ENCODE data around the gene HOXA9.

Gene HOXA9

DNA sequence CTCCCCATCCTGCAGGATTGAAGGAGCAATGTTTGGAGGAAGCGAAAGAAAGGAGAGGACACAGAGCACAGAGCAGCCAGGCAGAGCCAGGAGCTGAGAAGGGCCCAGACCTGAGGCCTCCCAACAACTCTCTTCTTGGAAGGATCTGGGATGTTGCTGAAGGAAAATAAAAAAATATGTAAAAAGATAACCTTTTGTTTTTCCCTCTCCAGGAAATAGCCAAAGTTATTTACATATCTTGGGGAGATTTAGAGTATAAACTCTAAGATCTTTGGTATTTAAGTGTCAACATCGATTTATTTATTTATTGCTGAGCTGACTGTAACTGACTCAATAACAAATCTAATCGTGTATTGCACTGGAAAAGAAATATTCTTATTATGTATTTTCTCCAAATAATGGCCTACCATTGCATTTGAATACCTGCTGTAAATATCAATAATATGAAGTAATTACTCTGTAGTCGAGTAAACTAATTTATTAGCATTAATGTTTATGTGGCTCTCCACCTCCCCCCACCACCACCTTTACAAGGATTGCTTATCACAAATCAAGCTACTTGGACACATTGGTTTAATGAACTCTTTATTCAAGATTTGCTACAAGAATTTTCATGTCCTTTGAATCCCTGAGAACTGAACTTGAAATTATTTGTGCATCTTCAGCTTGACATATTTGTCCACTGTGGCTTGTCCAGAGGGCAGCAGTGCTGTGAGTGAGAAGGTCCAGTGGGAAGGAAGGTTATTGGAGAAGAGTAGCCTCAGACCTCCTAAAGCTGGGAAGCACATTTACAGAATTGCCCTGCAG is 21.5 kb upstream of the HOXA9 start:
- ATAC-seq (ENCODE audit: low read depth), result no peak
- DNase-seq (ENCODE audit: low spot score in 2 of 2), result no peak
- no peaks in the 10 kb centered on the region for H3K9me3 Mint-ChIP-seq
- no peak overlapping the region for H3K27ac Mint-ChIP-seq
- H3K27me3 Mint-ChIP-seq, result peaks cover 47% of the 10 kb centered on the region
- H3K4me3 Mint-ChIP-seq, result no peak overlapping the region
- H3K4me1 Mint-ChIP-seq, result peaks cover 15% of the 10 kb centered on the region
- H3K36me3 Mint-ChIP-seq, result peaks cover 3% of the 10 kb centered on the region

DNA sequence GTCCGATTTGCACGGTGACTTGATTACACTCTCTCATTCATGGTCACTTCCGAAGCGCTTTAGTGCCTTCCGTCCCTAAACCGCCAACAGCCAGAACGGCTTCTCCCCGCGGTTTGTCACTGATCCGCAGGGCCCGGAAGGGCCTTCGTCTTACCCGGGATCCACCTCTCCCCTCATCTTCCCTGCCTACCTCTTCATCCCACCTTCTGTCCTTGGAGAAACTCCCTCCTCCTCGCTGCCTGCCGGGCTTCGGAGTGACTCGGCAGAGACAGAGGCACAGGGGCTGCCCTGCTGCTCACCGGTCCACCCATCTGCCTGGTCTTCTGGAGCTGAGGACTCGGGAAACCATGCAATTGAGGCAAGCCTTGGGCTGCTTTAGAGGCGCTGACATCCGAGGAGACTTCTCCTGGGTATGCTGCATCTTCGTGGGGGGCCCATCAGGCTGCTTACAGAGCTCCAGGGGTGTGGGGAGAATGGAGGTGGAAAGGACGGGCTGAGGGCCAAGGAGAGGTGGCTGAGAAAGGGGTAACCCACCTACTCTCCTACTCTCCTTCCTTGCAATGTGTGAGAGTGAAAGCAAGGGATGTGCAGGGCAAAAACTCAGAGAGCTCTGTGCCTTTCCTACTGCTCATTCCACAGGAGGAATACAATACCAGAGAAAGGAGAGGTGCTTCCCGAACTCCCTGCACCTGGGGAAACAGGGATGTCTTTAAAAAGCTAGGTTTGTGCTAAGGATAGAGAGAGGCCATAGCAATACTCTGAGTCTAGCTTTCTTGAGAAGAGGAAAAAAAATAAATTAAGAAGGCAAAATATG is 20.7 kb upstream of the HOXA9 start:
- Mint-ChIP-seq H3K36me3 (peaks cover 3% of the 10 kb centered on the region), H3K27me3 (peaks cover 45% of the 10 kb centered on the region), H3K9me3 (no peaks in the 10 kb centered on the region), H3K4me1 (peaks cover 15% of the 10 kb centered on the region), H3K4me3 (peak overlapping the region; percentile 22), H3K27ac (peak overlapping the region; percentile 76)
- no peak for DNase-seq (ENCODE audit: low spot score in 2 of 2)
- no peak for ATAC-seq (ENCODE audit: low read depth)

DNA sequence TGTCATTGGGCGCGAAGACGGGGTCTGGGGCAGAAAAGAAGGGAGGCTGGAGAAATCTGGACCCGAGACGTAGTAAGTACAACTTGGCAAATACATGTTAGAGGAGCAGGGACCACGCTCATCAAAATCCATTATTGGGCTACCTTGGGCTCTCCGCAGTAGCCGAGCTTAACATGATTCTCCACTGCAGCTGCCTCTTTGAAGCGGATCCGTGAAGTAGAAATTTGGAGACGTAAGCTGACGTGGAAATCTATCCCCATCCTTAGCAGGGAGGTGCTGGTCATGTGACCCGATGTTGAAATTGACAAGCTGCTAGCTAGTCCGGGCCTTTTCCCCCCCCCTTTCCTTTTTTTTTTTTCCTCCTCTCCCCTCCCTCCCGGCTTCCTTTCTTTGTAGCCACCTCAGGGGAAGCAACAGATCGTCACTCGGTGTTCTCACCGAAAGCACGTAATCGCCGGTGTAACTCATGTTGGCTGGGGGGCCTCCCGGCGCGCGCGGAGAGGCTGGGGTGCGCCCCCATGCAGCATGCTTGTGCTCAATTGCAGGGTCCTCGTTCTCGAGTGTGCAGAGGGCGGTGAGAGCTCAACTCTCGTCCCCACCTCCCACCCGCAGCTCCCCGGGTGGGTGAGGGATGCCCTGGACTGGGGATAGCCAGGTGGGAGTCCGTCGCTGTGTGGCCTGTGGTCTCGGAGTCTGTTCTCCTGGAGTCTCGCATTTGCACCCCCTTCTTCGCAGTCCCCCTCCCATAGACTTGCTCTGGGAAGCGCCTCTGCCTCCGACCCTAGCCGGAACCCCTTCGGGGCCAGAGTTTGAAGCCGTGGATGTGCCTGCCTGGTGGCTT is 19.9 kb upstream of the HOXA9 start, which contains the start of gene HOXA11:
HOXA11 (minus strand) TSS at position 220 of the 841 bp plus-strand sequence; CDS start at position 132, 88 bp downstream.
- peaks cover 3% of the 10 kb centered on the region for H3K36me3 Mint-ChIP-seq
- peak within 1 kb of the TSS; percentile 76 for H3K27ac Mint-ChIP-seq
- DNase-seq (ENCODE audit: low spot score in 2 of 2) (no peak), ATAC-seq (ENCODE audit: low read depth) (no peak)
- peak within 1 kb of the TSS; percentile 22 for H3K4me3 Mint-ChIP-seq
- H3K9me3 Mint-ChIP-seq, result no peaks in the 10 kb centered on the region
- H3K27me3 Mint-ChIP-seq, result peaks cover 42% of the 10 kb centered on the region
- peaks cover 17% of the 10 kb centered on the region for H3K4me1 Mint-ChIP-seq

DNA sequence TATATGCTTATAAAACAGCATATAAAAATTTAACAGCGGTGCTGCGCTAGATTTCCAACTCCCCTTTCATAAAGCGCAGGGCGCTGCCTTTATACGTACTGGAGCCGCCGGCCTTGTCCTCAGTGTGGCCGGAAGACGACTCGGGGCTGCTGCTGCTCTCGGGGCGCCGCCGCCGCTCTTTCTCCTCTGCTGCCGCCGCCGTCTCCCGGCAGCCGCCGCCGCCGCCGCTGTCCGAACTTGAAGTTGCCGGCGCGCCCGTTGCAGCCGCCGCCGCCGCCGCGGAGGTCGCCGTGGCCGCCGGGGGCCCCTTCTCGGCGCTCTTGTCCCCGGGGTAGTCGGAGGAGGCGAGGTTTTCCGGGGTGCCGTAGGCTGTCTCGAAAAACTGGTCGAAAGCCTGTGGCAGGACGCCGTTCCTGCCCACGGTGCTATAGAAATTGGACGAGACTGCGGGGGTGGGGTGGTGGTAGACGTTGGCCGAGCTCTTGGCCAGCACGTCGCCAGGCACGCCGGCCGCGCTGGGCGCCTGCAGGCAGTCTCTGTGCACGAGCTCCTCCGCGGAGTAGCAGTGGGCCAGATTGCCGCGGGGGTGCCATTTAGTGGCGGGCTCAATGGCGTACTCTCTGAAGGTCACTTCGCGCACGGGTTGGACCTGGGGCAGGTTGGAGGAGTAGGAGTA is 19.1 kb upstream of the HOXA9 start:
- peak overlapping the region; percentile 76 for H3K27ac Mint-ChIP-seq
- peaks cover 18% of the 10 kb centered on the region for H3K4me1 Mint-ChIP-seq
- DNase-seq (ENCODE audit: low spot score in 2 of 2) (peak in 1 of 2 donors; percentile 49), ATAC-seq (ENCODE audit: low read depth) (no peak)
- H3K36me3 Mint-ChIP-seq, result no peaks in the 10 kb centered on the region
- H3K27me3 Mint-ChIP-seq, result peaks cover 38% of the 10 kb centered on the region
- no peaks in the 10 kb centered on the region for H3K9me3 Mint-ChIP-seq
- H3K4me3 Mint-ChIP-seq, result peak overlapping the region; percentile 3

DNA sequence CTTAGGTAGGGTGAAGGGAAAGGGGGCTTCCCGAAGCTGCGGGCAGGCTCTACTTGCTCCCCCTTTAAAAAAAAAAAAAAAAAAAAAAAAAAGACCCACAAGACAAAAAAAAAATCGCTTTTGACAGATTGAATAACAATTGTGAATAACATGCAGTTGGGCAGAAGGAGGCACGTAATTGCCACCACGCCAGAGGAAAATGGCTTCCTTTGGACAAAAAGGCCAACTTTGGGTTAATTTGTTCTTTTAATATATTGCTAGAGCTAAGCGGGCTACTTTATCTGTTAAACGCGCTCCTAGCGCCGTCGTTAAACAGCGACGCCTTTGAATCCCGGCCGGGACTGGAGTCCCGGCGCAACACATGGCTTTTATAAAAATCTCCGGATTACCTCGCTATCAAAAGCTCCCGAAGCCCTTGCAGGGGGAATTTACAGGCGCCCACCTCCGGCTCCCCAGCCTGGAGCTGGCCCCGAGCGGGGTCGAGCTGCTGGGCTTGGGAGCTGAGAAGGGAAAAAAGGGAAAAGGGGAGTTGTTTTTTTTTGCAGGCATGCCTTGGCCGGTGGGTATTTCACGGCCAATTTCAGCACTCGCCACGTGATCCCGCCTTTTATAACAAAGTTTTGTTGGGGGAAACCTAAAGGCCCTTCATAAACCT is 18.5 kb upstream of the HOXA9 start:
- Mint-ChIP-seq H3K9me3 (no peaks in the 10 kb centered on the region), H3K36me3 (no peaks in the 10 kb centered on the region), H3K4me3 (no peak overlapping the region), H3K27ac (no peak overlapping the region), H3K4me1 (peaks cover 18% of the 10 kb centered on the region), H3K27me3 (peaks cover 41% of the 10 kb centered on the region)
- no peak for DNase-seq (ENCODE audit: low spot score in 2 of 2)
- no peak for ATAC-seq (ENCODE audit: low read depth)

DNA sequence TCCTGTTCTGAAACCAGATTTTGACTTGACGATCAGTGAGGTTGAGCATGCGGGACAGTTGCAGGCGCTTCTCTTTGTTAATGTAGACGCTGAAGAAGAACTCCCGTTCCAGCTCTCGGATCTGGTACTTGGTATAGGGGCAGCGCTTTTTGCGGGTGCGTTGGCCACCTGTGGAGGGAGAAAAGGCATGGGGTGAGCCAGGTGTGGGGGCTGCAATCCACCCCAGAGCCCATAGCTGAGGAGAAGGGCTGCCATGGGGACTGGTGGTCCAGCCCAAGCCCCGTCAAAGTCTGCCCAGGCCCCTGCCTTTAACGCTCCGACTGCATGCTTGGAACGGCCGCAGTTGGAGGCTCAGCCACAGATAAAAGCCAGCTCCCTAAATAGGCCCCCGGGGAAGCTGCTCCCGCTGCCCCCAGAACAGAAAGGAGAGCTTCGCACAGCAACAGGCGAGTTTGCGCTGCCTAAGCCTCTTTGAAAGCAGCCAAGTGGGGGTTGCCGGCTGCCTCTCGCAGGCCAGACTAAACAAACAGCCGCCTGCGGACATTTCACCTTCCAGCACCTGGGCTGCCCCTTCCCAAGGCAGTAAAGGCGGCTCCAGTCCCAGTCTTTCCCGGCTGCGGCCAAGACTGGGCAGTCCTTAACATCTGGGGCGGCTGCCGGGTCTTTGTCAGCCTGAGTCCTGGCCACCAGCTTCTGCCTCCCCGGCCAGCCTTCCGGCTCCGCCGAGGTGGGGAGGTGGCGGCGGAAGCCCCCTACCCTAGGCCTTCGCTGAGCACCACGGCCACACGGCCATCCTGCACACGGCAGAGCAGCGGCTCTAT is 17.7 kb upstream of the HOXA9 start:
- H3K9me3 Mint-ChIP-seq, result no peaks in the 10 kb centered on the region
- H3K27ac Mint-ChIP-seq, result peak overlapping the region; percentile 61
- peaks cover 34% of the 10 kb centered on the region for H3K27me3 Mint-ChIP-seq
- H3K36me3 Mint-ChIP-seq, result no peaks in the 10 kb centered on the region
- peaks cover 14% of the 10 kb centered on the region for H3K4me1 Mint-ChIP-seq
- DNase-seq (ENCODE audit: low spot score in 2 of 2), result no peak
- ATAC-seq (ENCODE audit: low read depth), result no peak
- H3K4me3 Mint-ChIP-seq, result no peak overlapping the region

DNA sequence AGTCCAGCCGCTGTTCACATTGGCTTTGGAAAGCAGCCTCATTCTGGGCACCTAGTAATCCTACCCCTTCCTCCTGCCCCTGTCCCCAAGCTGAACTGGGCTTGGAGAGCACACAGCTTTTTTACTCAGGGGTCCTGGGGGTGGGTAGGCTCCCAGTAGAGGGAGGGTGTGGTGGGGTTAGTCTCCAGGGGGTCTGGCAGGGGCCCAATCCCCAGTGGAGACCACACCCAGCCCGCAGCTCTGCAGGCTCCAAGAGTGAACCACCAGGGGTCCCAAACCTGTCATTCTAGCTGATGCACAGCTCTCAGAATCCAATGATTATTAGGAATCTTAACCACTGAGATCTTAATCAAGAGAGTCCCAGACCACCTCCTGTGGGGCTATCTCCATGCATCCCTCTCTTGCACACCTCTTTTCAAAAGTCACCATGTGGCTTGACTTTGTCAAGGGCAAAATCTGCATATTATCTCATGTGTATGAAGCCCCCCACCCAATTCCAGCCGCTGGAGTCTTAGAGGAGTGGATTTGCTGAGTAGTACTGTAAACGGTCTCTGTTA is 17.0 kb upstream of the HOXA9 start:
- H3K27ac Mint-ChIP-seq, result peak overlapping the region; percentile 61
- no peaks in the 10 kb centered on the region for H3K9me3 Mint-ChIP-seq
- DNase-seq (ENCODE audit: low spot score in 2 of 2) (no peak), ATAC-seq (ENCODE audit: low read depth) (no peak)
- no peaks in the 10 kb centered on the region for H3K36me3 Mint-ChIP-seq
- no peak overlapping the region for H3K4me3 Mint-ChIP-seq
- peaks cover 35% of the 10 kb centered on the region for H3K27me3 Mint-ChIP-seq
- peaks cover 12% of the 10 kb centered on the region for H3K4me1 Mint-ChIP-seq

DNA sequence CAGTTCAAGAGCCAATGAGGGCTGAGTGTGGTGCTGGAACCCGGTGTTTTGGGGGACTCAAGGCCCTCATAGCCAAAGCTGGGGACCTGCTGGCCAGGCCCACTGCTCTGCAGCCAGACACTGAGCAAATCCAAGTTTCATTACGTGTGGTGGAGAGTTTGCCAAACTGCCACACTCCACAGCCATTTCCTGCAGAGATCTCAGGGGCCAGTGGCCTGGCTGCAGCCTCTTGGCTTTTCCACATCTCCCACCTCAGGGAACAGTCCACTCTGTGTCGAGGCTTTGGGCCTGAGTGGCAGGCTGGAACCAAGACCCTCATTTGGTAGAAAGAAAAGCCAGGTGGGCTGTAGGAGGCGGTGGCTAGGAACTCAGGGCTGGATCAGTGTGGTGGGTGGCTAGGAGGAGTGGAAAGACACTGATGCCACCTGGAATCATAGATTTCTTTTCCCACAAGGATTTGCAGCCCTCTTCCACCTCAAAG is 16.5 kb upstream of the HOXA9 start:
- ATAC-seq (ENCODE audit: low read depth), result no peak
- Mint-ChIP-seq H3K4me1 (peaks cover 12% of the 10 kb centered on the region), H3K27ac (no peak overlapping the region)

DNA sequence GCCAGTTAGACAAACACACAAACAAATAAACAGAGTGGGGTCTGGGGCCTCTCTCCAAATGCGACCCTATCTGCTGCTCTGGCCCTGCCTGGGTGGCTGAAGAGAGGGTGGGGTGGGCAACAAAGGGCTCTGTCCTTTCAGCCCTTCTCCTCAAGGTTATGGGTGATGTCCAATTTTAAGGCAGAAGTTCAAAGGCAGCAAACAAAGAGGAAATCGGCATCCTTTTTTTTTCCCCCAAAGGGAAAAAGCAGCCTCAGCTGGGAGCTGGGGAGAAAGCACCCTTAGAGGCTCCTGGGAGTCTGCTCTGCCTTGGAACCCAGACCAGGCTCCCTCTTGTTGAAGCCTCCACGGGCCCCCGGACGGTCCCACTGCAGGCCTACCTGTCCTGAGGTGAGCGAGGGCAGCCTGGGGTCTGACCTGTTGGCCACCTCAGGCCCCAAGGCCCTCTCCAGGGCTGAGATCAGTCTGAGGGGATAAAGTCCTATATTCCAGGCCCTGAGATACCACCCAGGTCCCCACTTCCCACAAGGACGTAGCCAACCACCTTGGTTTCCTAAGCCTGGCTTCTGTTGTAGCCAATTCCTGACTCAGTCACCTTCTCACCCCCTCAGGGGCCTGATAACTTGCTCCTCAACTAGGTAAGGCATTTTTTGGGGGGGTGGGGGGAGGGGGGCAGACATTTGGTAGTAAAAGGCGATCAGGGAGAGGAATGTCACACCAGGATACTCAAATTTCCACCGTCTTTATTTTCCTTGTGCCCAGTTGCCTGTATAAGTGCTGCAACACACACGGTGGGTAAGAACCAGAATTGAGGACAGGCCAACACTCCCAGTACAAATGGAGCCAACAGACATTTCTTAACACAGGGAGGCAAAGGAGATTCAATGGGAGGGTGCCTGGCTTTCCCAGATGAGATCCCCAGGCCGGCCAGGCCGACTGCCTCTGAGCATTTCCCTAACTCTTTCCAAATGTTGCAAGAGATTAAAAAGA is 15.4 kb upstream of the HOXA9 start:
- peaks cover 29% of the 10 kb centered on the region for H3K27me3 Mint-ChIP-seq
- no peak for ATAC-seq (ENCODE audit: low read depth)
- H3K9me3 Mint-ChIP-seq, result no peaks in the 10 kb centered on the region
- no peak for DNase-seq (ENCODE audit: low spot score in 2 of 2)
- H3K4me1 Mint-ChIP-seq, result peaks cover 9% of the 10 kb centered on the region
- no peak overlapping the region for H3K4me3 Mint-ChIP-seq
- H3K27ac Mint-ChIP-seq, result no peak overlapping the region
- H3K36me3 Mint-ChIP-seq, result no peaks in the 10 kb centered on the region

More for the DNA sequence above, 16.5 kb upstream of the HOXA9 start:
- no peaks in the 10 kb centered on the region for H3K9me3 Mint-ChIP-seq
- no peak overlapping the region for H3K4me3 Mint-ChIP-seq
- DNase-seq (ENCODE audit: low spot score in 2 of 2), result no peak
- H3K36me3 Mint-ChIP-seq, result no peaks in the 10 kb centered on the region
- H3K27me3 Mint-ChIP-seq, result peaks cover 35% of the 10 kb centered on the region

DNA sequence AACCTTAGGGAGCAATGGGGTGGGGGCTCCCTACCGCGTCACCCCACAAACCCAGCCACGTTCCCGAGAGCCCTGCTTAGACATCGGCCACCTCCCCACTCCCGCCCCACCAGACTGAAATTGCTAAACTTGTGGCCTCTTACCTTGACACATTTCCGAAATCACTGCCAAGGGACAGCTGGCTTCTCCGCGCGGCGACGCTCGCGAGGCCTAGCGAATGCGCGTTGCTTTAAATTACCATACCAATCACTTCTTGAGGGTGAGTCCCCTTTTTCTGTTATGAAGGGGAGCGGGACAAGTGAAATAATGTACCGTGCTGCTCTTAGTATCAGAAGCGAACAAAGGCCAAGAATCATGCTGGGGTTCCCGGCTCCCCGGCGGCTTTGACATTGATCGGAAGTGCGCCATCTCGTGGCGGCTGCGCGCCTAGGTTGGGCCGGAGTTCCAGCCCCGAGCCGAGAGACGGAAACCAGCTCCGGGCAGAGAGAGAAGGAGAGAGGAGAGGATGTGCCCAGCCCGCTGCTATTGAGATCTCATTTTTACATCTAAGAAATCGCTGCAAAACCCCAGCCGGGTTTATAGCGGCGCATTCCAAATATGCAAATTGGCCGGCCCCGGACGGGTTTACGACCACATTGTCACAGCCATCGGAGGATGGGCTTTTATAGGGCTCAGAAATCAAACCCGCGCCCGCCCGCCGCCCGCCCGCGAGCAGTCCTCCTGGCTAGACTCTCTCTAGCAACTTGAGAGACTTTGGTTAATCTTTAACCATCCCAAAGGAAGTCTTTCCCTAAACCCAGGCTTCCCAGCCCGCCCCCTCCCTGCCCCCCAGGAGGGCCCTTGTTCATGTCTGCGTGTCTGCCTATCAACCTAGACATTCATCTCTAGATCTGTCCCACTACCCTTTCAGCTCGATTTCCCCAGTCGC is 14.4 kb upstream of the HOXA9 start:
- no peaks in the 10 kb centered on the region for H3K36me3 Mint-ChIP-seq
- H3K4me3 Mint-ChIP-seq, result no peak overlapping the region
- H3K9me3 Mint-ChIP-seq, result no peaks in the 10 kb centered on the region
- peak in 1 of 2 donors; percentile 48 for DNase-seq (ENCODE audit: low spot score in 2 of 2)
- ATAC-seq (ENCODE audit: low read depth), result peak; percentile 39
- H3K27ac Mint-ChIP-seq, result no peak overlapping the region
- H3K4me1 Mint-ChIP-seq, result peaks cover 6% of the 10 kb centered on the region
- H3K27me3 Mint-ChIP-seq, result peaks cover 28% of the 10 kb centered on the region
